Suprapubic skin (tissue), 4 donors: ENCODE results near the gene PLAGL1. TPM values are rescaled to one million over a fixed set of nuclear protein-coding genes. Genes with fewer than 3 reads are reported as not detected.

ENCODE experiments used
- DNase-seq, 2 donors: peaks; one replicate each; pipeline ENCODE4 v3.0.0-alpha.2; 2019; ENCODE audit warnings: low spot score in 2 of 2
- H3K27ac ChIP-seq: fragments of 200-600 bp; sonication (generic); one replicate; pipeline ENCODE4 v1.5.1; 2019
- H3K27me3 ChIP-seq: fragments of 200-600 bp; sonication (generic); one replicate; pipeline ENCODE4 v1.5.1; 2019
- H3K36me3 ChIP-seq: fragments of 200-600 bp; sonication (generic); one replicate; pipeline ENCODE4 v1.5.1; 2019
- H3K4me1 ChIP-seq: fragments of 200-600 bp; sonication (generic); one replicate; pipeline ENCODE4 v1.5.1; 2019
- H3K4me3 ChIP-seq: fragments of 200-600 bp; sonication (generic); one replicate; pipeline ENCODE4 v1.5.1; 2019; ENCODE audit warnings: mild to moderate bottlenecking
- H3K9me3 ChIP-seq: fragments of 200-600 bp; sonication (generic); one replicate; pipeline ENCODE4 v1.5.1; 2019
- CTCF ChIP-seq, 2 donors: fragments of 200-600 bp in 1 of 2; fragments of 450-650 bp in 1 of 2; sonication (generic) in 1 of 2; IDR thresholded peaks; one replicate each; pipeline ENCODE4 v1.5.1; 2016 to 2019; ENCODE audit warnings: antibody characterized with exemption in 2 of 2, mild to moderate bottlenecking in 1 of 2, moderate library complexity in 1 of 2
- EP300 ChIP-seq: sonication (generic); formaldehyde crosslinking; IDR thresholded peaks from one replicate; pipeline ENCODE4 v1.6.1; 2017; ENCODE audit warnings: antibody characterized with exemption
- POLR2A ChIP-seq, 2 donors: fragments of 450-650 bp; IDR thresholded peaks; one replicate each; pipeline ENCODE4 v1.6.1; 2017; ENCODE audit warnings: antibody characterized with exemption in 2 of 2, mild to moderate bottlenecking in 2 of 2, moderate library complexity in 2 of 2
- POLR2AphosphoS5 ChIP-seq, 3 donors: sonication (generic); formaldehyde crosslinking; IDR thresholded peaks; one replicate each; pipeline ENCODE4 v1.6.1; 2017; ENCODE audit warnings: antibody characterized with exemption in 3 of 3
- WGBS: methylation state at CpG from one replicate; pipeline ENCODE4 v1.1.5; 2018; 5-methylcytosine and 5-hydroxymethylcytosine counted together
- total RNA-seq, 4 donors: library from RNA; depleted of rRNA; stranded (reverse); fragments of >200 nt; gene quantifications; one replicate each; pipeline ENCODE4 v1.1.0, GENCODE V29; 2016

PLAGL1 gene
- 10 to 100 TPM; 43.7 to 57.0 (median 51.2) TPM for total RNA-seq

GRCh38 chr6:144008120-144008811 is at the start of gene PLAGL1:
Gene PLAGL1, minus strand, starts transcription at chr6:144008259. Its CDS starts 60,123 bp downstream, at chr6:143948136.
- Histone ChIP-seq H3K4me1 (no peaks in the 10 kb centered on the region), H3K27me3 (no peaks in the 10 kb centered on the region), H3K36me3 (no peaks in the 10 kb centered on the region), H3K27ac (peak within 1 kb of the TSS; percentile 89), H3K4me3 (peak within 1 kb of the TSS; percentile 70), H3K9me3 (no peaks in the 10 kb centered on the region)
- WGBS = 76% methylated on average over 14 of the region's 75 CpGs
- TF ChIP-seq CTCF (IDR thresholded peaks at IDR 0.05) (no peak), EP300 (no peak), POLR2AphosphoS5 (IDR thresholded peaks at IDR 0.05) (peak in 2 of 3 donors; percentile 36 to 84), POLR2A (IDR thresholded peaks at IDR 0.05) (peak; percentile 19 to 58)
- DNase-seq = peak; percentile 80 to 81

- no peaks in the 10 kb centered on the region for H3K9me3 ChIP-seq
- DNase-seq = no peak
- H3K4me3 ChIP-seq = no peak overlapping the region
- no peaks in the 10 kb centered on the region for H3K4me1 ChIP-seq
- WGBS = 72% methylated on average over 6 of the region's 6 CpGs
- H3K27ac ChIP-seq = no peak overlapping the region
- TF ChIP-seq POLR2AphosphoS5 (IDR thresholded peaks at IDR 0.05) = no peak
- TF ChIP-seq POLR2A (IDR thresholded peaks at IDR 0.05) = no peak
- TF ChIP-seq CTCF (IDR thresholded peaks at IDR 0.05) = no peak
- no peak for TF ChIP-seq EP300
- H3K27me3 ChIP-seq = no peaks in the 10 kb centered on the region
- H3K36me3 ChIP-seq = no peaks in the 10 kb centered on the region
These were observed 47.3 kb upstream of the PLAGL1 start for GRCh38 chr6:144055121-144055931.

- TF ChIP-seq POLR2A (IDR thresholded peaks at IDR 0.05) (no peak), EP300 (no peak), POLR2AphosphoS5 (IDR thresholded peaks at IDR 0.05) (no peak), CTCF (IDR thresholded peaks at IDR 0.05) (no peak)
- H3K27ac ChIP-seq = no peak overlapping the region
These were observed 45.5 kb upstream of the PLAGL1 start for GRCh38 chr6:144053601-144054000.

GRCh38 chr6:144052488-144052887 is 44.4 kb upstream of the PLAGL1 start:
- Histone ChIP-seq H3K9me3 (no peaks in the 10 kb centered on the region), H3K27ac (no peak overlapping the region), H3K4me1 (no peaks in the 10 kb centered on the region), H3K27me3 (no peaks in the 10 kb centered on the region), H3K36me3 (no peaks in the 10 kb centered on the region), H3K4me3 (no peak overlapping the region)
- DNase-seq = no peak
- TF ChIP-seq EP300 (no peak), POLR2AphosphoS5 (IDR thresholded peaks at IDR 0.05) (no peak), POLR2A (IDR thresholded peaks at IDR 0.05) (no peak), CTCF (IDR thresholded peaks at IDR 0.05) (no peak)

More at GRCh38 chr6:144053601-144054000, 45.5 kb upstream of the PLAGL1 start:
- Histone ChIP-seq H3K9me3 (no peaks in the 10 kb centered on the region), H3K4me1 (no peaks in the 10 kb centered on the region), H3K27me3 (no peaks in the 10 kb centered on the region), H3K4me3 (no peak overlapping the region), H3K36me3 (no peaks in the 10 kb centered on the region)
- DNase-seq = no peak
- 57% methylated on average over 3 of the region's 3 CpGs for WGBS

- no peaks in the 10 kb centered on the region for H3K36me3 ChIP-seq
- 76% methylated on average over 1 of the region's 1 CpG for WGBS
- DNase-seq = no peak
- H3K4me1 ChIP-seq = no peaks in the 10 kb centered on the region
- H3K9me3 ChIP-seq = no peaks in the 10 kb centered on the region
- H3K27ac ChIP-seq = no peak overlapping the region
- H3K27me3 ChIP-seq = no peaks in the 10 kb centered on the region
- no peak overlapping the region for H3K4me3 ChIP-seq
- no peak for TF ChIP-seq CTCF (IDR thresholded peaks at IDR 0.05)
- TF ChIP-seq POLR2AphosphoS5 (IDR thresholded peaks at IDR 0.05) = no peak
- no peak for TF ChIP-seq POLR2A (IDR thresholded peaks at IDR 0.05)
- no peak for TF ChIP-seq EP300
These were observed 41.3 kb upstream of the PLAGL1 start for GRCh38 chr6:144049386-144049785.
